Measurements from ENCODE around the gene PSPC1. TPM values are rescaled to one million over a fixed set of nuclear protein-coding genes. Genes with fewer than 3 reads are reported as not detected.

The PSPC1 gene
- total RNA-seq, 3 donors from 2014 or later (not counting 1 experiment from before 2014, with no cell fraction given): 94.1 to 110 (median 107) TPM

DNA sequence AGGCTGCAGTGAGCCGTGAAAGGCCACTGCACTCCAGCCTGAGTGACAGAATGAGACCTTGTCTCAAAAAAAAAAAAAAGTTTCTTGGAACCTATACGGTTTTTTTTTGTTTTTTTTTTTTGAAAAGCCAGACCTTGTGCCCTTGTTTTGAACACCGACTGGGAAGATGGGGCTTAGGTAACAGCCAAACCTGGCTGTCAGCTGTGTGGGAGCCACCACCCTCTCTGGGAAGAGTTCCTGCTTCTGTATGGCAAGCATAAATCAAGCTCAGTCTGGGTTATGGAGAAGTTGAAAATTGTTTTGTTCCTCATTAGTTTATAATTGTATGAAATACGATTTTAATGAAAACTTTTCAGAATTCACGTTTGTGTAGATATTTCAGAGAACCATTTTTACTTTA lies 109.8 kb downstream of the PSPC1 start:
- Histone ChIP-seq H3K9me3 (ENCODE audit: control insufficient read depth, insufficient read depth, low read length) (no peaks in the 10 kb centered on the region), H3K36me3 (ENCODE audit: control insufficient read depth, insufficient read depth, low read length) (peaks cover 77% of the 10 kb centered on the region), H3K27me3 (ENCODE audit: control insufficient read depth, insufficient read depth, low read length) (no peaks in the 10 kb centered on the region), H3K27ac (ENCODE audit: low read length) (no peak overlapping the region), H3K4me1 (ENCODE audit: control insufficient read depth, insufficient read depth, low read length) (no peaks in the 10 kb centered on the region), H3K4me3 (ENCODE audit: low read length) (no peak overlapping the region)
- Mint-ChIP-seq H3K9me3 (no peaks in the 10 kb centered on the region), H3K4me3 (no peak overlapping the region), H3K4me1 (peaks cover 0 to 8% of the 10 kb centered on the region in 2 donors), H3K27ac (peak overlapping the region; percentile 27 to 39), H3K36me3 (peaks cover 14% of the 10 kb centered on the region), H3K27me3 (ENCODE audit: low read depth in 2 of 2) (no peaks in the 10 kb centered on the region)
- no peak for ATAC-seq
- TF ChIP-seq, protein P1, sequence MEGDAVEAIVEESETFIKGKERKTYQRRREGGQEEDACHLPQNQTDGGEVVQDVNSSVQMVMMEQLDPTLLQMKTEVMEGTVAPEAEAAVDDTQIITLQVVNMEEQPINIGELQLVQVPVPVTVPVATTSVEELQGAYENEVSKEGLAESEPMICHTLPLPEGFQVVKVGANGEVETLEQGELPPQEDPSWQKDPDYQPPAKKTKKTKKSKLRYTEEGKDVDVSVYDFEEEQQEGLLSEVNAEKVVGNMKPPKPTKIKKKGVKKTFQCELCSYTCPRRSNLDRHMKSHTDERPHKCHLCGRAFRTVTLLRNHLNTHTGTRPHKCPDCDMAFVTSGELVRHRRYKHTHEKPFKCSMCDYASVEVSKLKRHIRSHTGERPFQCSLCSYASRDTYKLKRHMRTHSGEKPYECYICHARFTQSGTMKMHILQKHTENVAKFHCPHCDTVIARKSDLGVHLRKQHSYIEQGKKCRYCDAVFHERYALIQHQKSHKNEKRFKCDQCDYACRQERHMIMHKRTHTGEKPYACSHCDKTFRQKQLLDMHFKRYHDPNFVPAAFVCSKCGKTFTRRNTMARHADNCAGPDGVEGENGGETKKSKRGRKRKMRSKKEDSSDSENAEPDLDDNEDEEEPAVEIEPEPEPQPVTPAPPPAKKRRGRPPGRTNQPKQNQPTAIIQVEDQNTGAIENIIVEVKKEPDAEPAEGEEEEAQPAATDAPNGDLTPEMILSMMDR (IDR thresholded peaks at IDR 0.05): no peak
- no peak for DNase-seq
- intact Hi-C loops (cut with micrococcal nuclease): no loop called here
- WGBS (ENCODE audit: insufficient coverage): 71% methylated on average over 3 of the region's 5 CpGs

DNA sequence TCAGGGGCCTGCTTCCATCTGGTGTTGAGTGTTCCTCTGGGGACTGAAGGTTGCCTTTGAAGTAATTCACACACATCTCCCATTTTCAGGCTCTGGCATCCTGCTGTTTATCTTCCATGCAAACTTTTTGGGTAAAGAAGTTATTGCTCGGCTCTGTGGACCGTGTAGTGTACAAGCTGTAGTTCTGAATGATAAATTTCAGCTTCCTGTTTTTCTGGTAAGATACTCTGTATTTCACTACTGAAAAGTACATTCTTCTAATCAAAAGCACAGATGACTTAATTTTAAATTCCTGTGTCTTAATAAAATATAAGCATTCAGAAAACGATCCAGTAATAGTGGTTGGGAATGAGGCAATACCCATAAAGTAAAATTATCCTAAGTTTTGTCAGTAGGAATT lies 112.6 kb downstream of the PSPC1 start:
- H3K27ac ChIP-seq (ENCODE audit: low read length): no peak overlapping the region

DNA sequence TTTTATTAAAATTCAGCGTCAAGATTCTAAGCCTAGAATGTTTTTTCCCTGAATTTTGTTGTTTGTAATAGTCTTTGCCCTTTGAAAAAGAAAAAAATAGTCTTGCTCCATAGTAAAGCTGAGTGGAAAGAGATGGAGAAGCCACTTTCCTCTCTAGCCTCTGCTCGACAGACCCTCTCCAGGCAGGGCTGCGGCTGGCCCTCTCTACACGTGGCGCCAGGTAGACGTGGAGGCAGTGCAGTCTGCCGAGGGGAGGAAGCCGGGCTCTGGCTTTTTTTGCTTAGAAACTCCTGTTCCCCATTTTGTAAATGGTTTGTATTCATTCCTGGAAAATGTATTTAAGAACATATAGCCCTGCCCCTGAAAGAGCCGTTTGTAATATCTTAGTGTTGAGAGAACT lies 114.0 kb downstream of the PSPC1 start:
- no peaks in the 10 kb centered on the region for H3K4me1 ChIP-seq (ENCODE audit: control insufficient read depth, insufficient read depth, low read length)
- ATAC-seq: no peak
- H3K27ac ChIP-seq (ENCODE audit: low read length): no peak overlapping the region
- peaks cover 77% of the 10 kb centered on the region for H3K36me3 ChIP-seq (ENCODE audit: control insufficient read depth, insufficient read depth, low read length)
- Mint-ChIP-seq H3K4me1 (peaks cover 0 to 10% of the 10 kb centered on the region in 2 donors), H3K9me3 (no peaks in the 10 kb centered on the region), H3K27me3 (ENCODE audit: low read depth in 2 of 2) (no peaks in the 10 kb centered on the region), H3K36me3 (peaks cover 7% of the 10 kb centered on the region), H3K27ac (peak overlapping the region in 1 of 2 donors; percentile 41), H3K4me3 (no peak overlapping the region)
- DNase-seq: no peak
- H3K9me3 ChIP-seq (ENCODE audit: control insufficient read depth, insufficient read depth, low read length): no peaks in the 10 kb centered on the region
- H3K4me3 ChIP-seq (ENCODE audit: low read length): no peak overlapping the region
- intact Hi-C loops (cut with micrococcal nuclease): no loop called here
- 96% methylated on average over 9 of the region's 9 CpGs for WGBS (ENCODE audit: insufficient coverage)
- no peaks in the 10 kb centered on the region for H3K27me3 ChIP-seq (ENCODE audit: control insufficient read depth, insufficient read depth, low read length)
- TF ChIP-seq, protein P1 (IDR thresholded peaks at IDR 0.05): no peak

More for the DNA sequence above, 112.6 kb downstream of the PSPC1 start:
- Mint-ChIP-seq H3K27me3 (ENCODE audit: low read depth in 2 of 2) (no peaks in the 10 kb centered on the region), H3K4me1 (no peaks in the 10 kb centered on the region), H3K4me3 (no peak overlapping the region), H3K9me3 (no peaks in the 10 kb centered on the region), H3K27ac (peak overlapping the region; percentile 47 to 69), H3K36me3 (peaks cover 10% of the 10 kb centered on the region)
- TF ChIP-seq, protein P1 (IDR thresholded peaks at IDR 0.05): no peak
- intact Hi-C loops (cut with micrococcal nuclease): no loop called here
- 67% methylated on average over 2 of the region's 3 CpGs for WGBS (ENCODE audit: insufficient coverage)
- Histone ChIP-seq H3K9me3 (ENCODE audit: control insufficient read depth, insufficient read depth, low read length) (no peaks in the 10 kb centered on the region), H3K4me3 (ENCODE audit: low read length) (no peak overlapping the region), H3K4me1 (ENCODE audit: control insufficient read depth, insufficient read depth, low read length) (no peaks in the 10 kb centered on the region), H3K27me3 (ENCODE audit: control insufficient read depth, insufficient read depth, low read length) (no peaks in the 10 kb centered on the region), H3K36me3 (ENCODE audit: control insufficient read depth, insufficient read depth, low read length) (peaks cover 80% of the 10 kb centered on the region)
- DNase-seq (no peak), ATAC-seq (no peak)

DNA sequence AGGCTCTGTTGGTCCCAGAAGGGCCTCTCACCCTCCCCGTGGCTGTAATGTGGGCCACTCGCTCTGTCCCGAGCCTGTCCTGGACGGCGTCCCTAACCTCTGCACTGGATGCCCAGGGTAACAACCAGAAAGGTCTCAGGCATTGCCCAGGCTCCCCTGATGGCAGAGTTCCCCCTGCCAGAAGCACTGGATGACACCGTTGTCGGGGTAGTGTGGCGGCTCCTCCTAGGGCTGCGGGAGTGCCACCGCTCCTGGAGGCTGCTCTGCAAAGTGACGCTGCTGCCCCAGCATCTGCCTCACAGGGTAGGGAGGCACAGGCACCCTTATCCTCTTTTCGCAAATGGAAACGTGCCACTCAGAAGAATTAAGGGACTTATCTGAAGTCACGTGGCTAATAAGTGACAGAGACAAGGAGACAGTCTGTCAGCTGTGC lies 117.3 kb downstream of the PSPC1 start:
- Mint-ChIP-seq H3K4me3 (no peak overlapping the region), H3K27me3 (ENCODE audit: low read depth in 2 of 2) (no peaks in the 10 kb centered on the region), H3K36me3 (no peaks in the 10 kb centered on the region), H3K27ac (peak overlapping the region; percentile 51 to 66), H3K9me3 (no peaks in the 10 kb centered on the region), H3K4me1 (peaks cover 0 to 10% of the 10 kb centered on the region in 2 donors)
- intact Hi-C loops (cut with micrococcal nuclease): no loop called here
- H3K4me3 ChIP-seq (ENCODE audit: low read length): no peak overlapping the region
- no peaks in the 10 kb centered on the region for H3K27me3 ChIP-seq (ENCODE audit: control insufficient read depth, insufficient read depth, low read length)
- no peak for DNase-seq
- WGBS (ENCODE audit: insufficient coverage): 96% methylated on average over 14 of the region's 14 CpGs
- no peak overlapping the region for H3K27ac ChIP-seq (ENCODE audit: low read length)
- H3K9me3 ChIP-seq (ENCODE audit: control insufficient read depth, insufficient read depth, low read length): no peaks in the 10 kb centered on the region
- ATAC-seq: no peak
- TF ChIP-seq, protein P1 (IDR thresholded peaks at IDR 0.05): no peak
- peaks cover 86% of the 10 kb centered on the region for H3K36me3 ChIP-seq (ENCODE audit: control insufficient read depth, insufficient read depth, low read length)
- no peaks in the 10 kb centered on the region for H3K4me1 ChIP-seq (ENCODE audit: control insufficient read depth, insufficient read depth, low read length)

Data from natural killer cell (primary cell).